ENCODE measurements around the gene ROR1. TPM values are rescaled to one million over a fixed set of nuclear protein-coding genes. Genes with fewer than 3 reads are reported as not detected.

The ROR1 gene
- total RNA-seq, 6 experiments from 2014 or later = 0.04 to 0.58 (median 0.37) TPM

GRCh38 chr1:64127297-64127696 is 353.5 kb downstream of the ROR1 start:
- no peak for DNase-seq
- no peak overlapping the region for H3K4me3 ChIP-seq
- intact Hi-C loops (cut with DNase I) = no loop called here
- no peak for ATAC-seq
- H3K27ac ChIP-seq = no peak overlapping the region
- 53% methylated on average over 3 of the region's 3 CpGs for WGBS (ENCODE audit: insufficient coverage, low coverage, low lambda C conversion rate, missing lambda C conversion rate)
- H3K36me3 ChIP-seq = no peaks in the 10 kb centered on the region
- H3K27me3 ChIP-seq = no peaks in the 10 kb centered on the region
- H3K4me1 ChIP-seq = no peaks in the 10 kb centered on the region
- TF ChIP-seq POLR2A (IDR thresholded peaks at IDR 0.05) = no peak
- no peak for TF ChIP-seq CTCF (IDR thresholded peaks at IDR 0.05)
- H3K9me3 ChIP-seq = no peaks in the 10 kb centered on the region

GRCh38 chr1:64129701-64130100 is 355.9 kb downstream of the ROR1 start:
- intact Hi-C loops (cut with DNase I) = loop anchor here in 1 of 2 donors (10.0 kb wide), 1 partner anchor 435 kb away; no protein-coding TSS in a partner anchor
- Histone ChIP-seq H3K4me1 (no peaks in the 10 kb centered on the region), H3K27me3 (no peaks in the 10 kb centered on the region), H3K4me3 (no peak overlapping the region), H3K27ac (no peak overlapping the region), H3K36me3 (no peaks in the 10 kb centered on the region), H3K9me3 (no peaks in the 10 kb centered on the region)
- DNase-seq = no peak
- TF ChIP-seq CTCF (IDR thresholded peaks at IDR 0.05) = no peak
- no peak for TF ChIP-seq POLR2A (IDR thresholded peaks at IDR 0.05)
- WGBS (ENCODE audit: insufficient coverage, low coverage, low lambda C conversion rate, missing lambda C conversion rate) = 49% methylated on average over 5 of the region's 5 CpGs
- no peak for ATAC-seq

DNA sequence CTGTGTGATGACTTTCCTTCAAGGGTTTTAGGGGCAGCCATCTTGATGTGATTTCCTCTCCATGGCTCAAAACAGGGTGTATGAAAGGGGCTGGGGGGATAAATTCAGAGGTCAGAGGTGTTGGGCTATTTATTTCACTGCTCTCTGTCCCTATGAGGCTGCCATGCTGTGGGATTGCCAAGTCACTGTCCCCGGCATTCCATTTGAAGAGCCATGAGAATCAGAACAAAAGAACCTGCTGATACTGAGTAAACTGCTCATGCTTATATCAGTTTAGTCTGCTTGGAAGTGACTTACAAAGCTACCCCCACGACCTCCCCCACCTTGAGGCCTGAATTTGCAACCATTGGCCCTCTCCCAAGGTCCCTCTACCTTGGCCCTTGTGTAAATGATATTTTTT is 357.3 kb downstream of the ROR1 start:
- H3K4me3 ChIP-seq = no peak overlapping the region
- TF ChIP-seq CTCF (IDR thresholded peaks at IDR 0.05) (no peak), POLR2A (IDR thresholded peaks at IDR 0.05) (no peak)
- DNase-seq (no peak), ATAC-seq (no peak)
- no peaks in the 10 kb centered on the region for H3K4me1 ChIP-seq
- H3K9me3 ChIP-seq = no peaks in the 10 kb centered on the region
- intact Hi-C loops (cut with DNase I) = loop anchor here in 1 of 2 donors (10.0 kb wide), 1 partner anchor 436 kb away; no protein-coding TSS in a partner anchor
- H3K27ac ChIP-seq = no peak overlapping the region
- H3K27me3 ChIP-seq = no peaks in the 10 kb centered on the region
- H3K36me3 ChIP-seq = no peaks in the 10 kb centered on the region
- WGBS (ENCODE audit: insufficient coverage, low coverage, low lambda C conversion rate, missing lambda C conversion rate) = 27% methylated on average over 1 of the region's 2 CpGs

GRCh38 chr1:64133036-64133435 is 359.2 kb downstream of the ROR1 start:
- Histone ChIP-seq H3K27me3 (no peaks in the 10 kb centered on the region), H3K4me1 (no peaks in the 10 kb centered on the region), H3K36me3 (no peaks in the 10 kb centered on the region), H3K4me3 (no peak overlapping the region), H3K9me3 (no peaks in the 10 kb centered on the region), H3K27ac (no peak overlapping the region)
- intact Hi-C loops (cut with DNase I) = loop anchor here in 1 of 2 donors (10.0 kb wide), 1 partner anchor 438 kb away; no protein-coding TSS in a partner anchor
- 77% methylated on average over 3 of the region's 5 CpGs for WGBS (ENCODE audit: insufficient coverage, low coverage, low lambda C conversion rate, missing lambda C conversion rate)
- TF ChIP-seq POLR2A (IDR thresholded peaks at IDR 0.05) (no peak), CTCF (IDR thresholded peaks at IDR 0.05) (no peak)
- ATAC-seq (no peak), DNase-seq (no peak)

All from right lobe of liver (tissue), 6 donors.